GM19463 (cell line): ENCODE data around the gene RNASE8.
"Not testable (repeated sequence)": the region's sequence is repeated elsewhere in the genome, so short reads cannot be mapped to it uniquely, and the experiment has no call there.

Experiments used
- ATAC-seq: cut with Tn5 transposase; IDR thresholded peaks from one replicate; pipeline ENCODE4 v1.9.1; 2021; ENCODE audit warnings: mild to moderate bottlenecking, moderate library complexity; ENCODE audit not compliant: unreplicated experiment

Gene RNASE8

GRCh38 chr14:21057803-21058675 lies at the start of gene RNASE8:
Gene RNASE8, plus strand, starts transcription at chr14:21057822. Its CDS starts 71 bp downstream, at chr14:21057893.
- ATAC-seq, result no peak

- ATAC-seq, result not testable (repeated sequence)
Observed at GRCh38 chr14:21009721-21010120, 47.9 kb upstream of the RNASE8 start.

- no peak for ATAC-seq
Observed at GRCh38 chr14:21011136-21011535, 46.5 kb upstream of the RNASE8 start.

GRCh38 chr14:21014761-21015190 lies 42.8 kb upstream of the RNASE8 start:
- peak; percentile 45 for ATAC-seq

GRCh38 chr14:21015312-21015711 lies 42.3 kb upstream of the RNASE8 start:
- ATAC-seq, result no peak

- no peak for ATAC-seq
Observed at GRCh38 chr14:21016413-21017190, 41.0 kb upstream of the RNASE8 start.

GRCh38 chr14:21017528-21018245 lies 39.9 kb upstream of the RNASE8 start:
- ATAC-seq, result no peak

- no peak for ATAC-seq
Observed at GRCh38 chr14:21018286-21018685, 39.3 kb upstream of the RNASE8 start.

- no peak for ATAC-seq
Observed at GRCh38 chr14:21018781-21019180, 38.8 kb upstream of the RNASE8 start.

GRCh38 chr14:21019366-21019765 lies 38.3 kb upstream of the RNASE8 start:
- no peak for ATAC-seq

GRCh38 chr14:21020977-21021545 lies 36.6 kb upstream of the RNASE8 start:
- ATAC-seq, result no peak

GRCh38 chr14:21022686-21023085 lies 34.9 kb upstream of the RNASE8 start:
- no peak for ATAC-seq

GRCh38 chr14:21023174-21023573 lies 34.4 kb upstream of the RNASE8 start:
- ATAC-seq, result no peak

- ATAC-seq, result no peak
Observed at GRCh38 chr14:21023817-21024584, 33.6 kb upstream of the RNASE8 start.

GRCh38 chr14:21024585-21025370 lies 32.8 kb upstream of the RNASE8 start, which contains the start of gene NDRG2:
Gene NDRG2, minus strand, starts transcription at chr14:21025061. Its CDS starts 1,746 bp downstream, at chr14:21023315.
- no peak for ATAC-seq

GRCh38 chr14:21025371-21026273 lies 32.0 kb upstream of the RNASE8 start:
- ATAC-seq, result no peak

GRCh38 chr14:21026274-21026987 lies 31.2 kb upstream of the RNASE8 start:
- ATAC-seq, result no peak

GRCh38 chr14:21026988-21027315 lies 30.7 kb upstream of the RNASE8 start:
- ATAC-seq, result no peak
